ENCODE data around the gene STK32C.
"Not testable (repeated sequence)": the region's sequence is repeated elsewhere in the genome, so short reads cannot be mapped to it uniquely, and the experiment has no call there.

Gene STK32C

DNA sequence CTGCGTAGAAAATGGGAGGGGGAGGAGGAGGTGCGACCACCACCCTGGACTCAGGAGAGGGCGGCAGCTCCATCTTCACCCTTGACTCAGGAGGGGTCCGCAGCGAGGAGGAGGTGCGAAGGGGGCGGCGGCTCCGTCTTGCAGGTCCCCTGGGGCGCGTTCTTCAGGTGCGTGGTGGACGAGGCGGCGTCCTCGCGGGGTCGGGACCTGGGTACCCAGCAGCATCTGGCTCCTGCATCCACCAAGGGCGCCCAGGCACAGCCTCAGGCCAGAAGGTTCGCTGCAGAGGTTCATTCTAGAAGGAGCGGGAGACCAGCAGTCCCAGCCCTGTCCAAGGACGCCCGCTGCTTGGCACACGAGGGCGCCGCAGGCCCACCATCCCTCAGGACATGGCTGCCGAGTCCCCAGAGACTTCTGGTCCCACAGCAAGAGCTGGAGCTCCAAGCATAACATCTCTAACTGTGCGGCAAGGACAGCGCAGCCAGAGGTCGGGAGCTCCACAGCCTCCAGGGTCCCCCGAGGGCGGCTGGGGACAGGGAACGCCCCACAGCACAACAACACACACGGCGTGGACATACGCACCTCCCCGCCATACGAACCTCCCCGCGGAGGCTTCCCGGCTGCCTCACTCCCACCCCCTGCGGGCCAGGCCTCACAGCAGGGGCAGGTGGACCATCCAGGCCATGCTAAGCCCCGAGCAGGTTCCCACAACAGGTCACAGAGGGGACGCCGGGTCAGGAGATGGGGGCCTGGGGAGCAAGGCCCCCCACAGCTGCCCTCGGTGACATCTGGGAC lies 137.8 kb downstream of the STK32C start:
- DNase-seq (ENCODE audit: low read depth, low spot score): no peak

DNA sequence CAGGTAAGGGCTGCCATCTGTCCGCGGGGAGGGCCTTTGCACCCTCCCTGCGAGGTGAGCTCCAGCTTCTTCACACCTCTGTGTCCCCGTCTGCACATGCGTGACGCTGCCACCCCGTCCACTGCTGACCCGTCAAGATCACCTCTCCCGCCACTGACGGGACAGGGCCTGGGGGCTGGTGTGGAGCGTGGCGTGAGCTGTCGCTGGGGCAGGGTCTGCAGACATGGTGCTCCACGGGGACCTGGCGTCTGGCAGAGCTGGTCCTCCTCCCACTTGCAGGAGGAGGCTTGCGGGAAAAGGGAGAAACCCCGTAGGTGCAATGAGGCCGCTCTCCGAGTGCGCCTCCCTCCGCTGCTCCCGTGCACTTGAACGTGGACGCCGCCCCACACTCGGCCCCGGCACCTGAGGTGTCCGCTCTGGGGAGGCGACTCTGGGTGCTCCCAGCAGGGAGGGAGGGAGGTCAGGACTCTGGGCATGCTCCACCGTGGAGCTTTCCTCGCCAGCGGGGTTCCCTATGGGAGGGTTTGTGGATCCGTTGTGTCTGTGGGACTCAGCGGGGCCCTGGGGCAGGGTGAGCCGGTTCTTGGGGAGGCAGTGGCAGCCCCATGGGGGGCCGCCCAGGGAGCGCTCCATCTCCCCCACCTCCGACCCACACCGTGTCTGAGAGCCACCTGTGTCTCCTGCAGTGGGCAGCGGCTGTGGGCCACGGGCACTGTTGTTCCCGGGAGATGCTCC lies 138.6 kb downstream of the STK32C start:
- no peak for DNase-seq (ENCODE audit: low read depth, low spot score)
- no peak overlapping the region for H3K4me3 ChIP-seq (ENCODE audit: low read length)

More for the DNA sequence above, 137.8 kb downstream of the STK32C start:
- no peak overlapping the region for H3K4me3 ChIP-seq (ENCODE audit: low read length)

DNA sequence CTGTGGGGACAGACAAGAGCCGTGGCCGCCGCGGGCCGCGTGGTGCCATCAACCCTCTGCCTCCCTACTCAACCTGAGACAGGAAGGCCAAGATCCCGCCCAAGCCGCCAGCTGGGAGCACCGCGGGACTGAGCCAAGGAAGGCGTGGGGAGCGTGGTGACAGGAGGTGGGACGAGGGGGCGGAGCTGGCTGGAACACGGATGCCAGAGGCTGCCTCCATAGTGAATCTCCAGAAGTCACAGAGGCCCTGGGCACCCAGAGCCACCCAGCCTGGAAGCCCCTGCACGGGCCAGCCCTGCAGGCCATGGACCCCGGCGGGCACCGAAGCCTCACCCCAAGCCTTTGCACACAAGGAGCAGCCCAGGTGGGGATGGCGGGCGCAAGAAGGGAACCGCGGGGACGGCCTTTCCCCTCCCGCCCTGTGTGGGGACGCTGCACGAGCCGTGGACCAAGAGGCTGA lies 139.1 kb downstream of the STK32C start:
- H3K4me3 ChIP-seq (ENCODE audit: low read length): no peak overlapping the region
- DNase-seq (ENCODE audit: low read depth, low spot score): no peak

DNA sequence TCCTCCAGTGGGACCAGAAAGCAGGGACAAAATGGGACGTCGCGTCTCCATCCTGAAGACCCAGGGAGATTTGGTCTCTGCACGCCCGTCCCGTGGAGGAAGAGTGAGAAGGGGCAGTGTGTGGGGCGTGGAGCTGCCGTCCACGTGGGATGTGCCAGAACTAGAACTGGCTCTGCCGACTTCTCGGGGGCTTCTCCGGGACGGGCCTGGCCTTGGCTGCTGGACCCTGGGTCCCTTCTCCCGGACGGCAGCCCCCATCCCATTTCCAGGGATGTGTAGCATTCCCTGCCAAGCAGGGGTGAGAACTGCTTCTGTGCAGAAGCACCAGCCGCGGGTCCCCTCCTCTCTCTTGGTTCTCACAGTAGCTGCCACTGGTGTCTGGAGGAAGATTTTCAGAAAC lies 139.8 kb downstream of the STK32C start:
- no peak overlapping the region for H3K4me3 ChIP-seq (ENCODE audit: low read length)
- DNase-seq (ENCODE audit: low read depth, low spot score): no peak

DNA sequence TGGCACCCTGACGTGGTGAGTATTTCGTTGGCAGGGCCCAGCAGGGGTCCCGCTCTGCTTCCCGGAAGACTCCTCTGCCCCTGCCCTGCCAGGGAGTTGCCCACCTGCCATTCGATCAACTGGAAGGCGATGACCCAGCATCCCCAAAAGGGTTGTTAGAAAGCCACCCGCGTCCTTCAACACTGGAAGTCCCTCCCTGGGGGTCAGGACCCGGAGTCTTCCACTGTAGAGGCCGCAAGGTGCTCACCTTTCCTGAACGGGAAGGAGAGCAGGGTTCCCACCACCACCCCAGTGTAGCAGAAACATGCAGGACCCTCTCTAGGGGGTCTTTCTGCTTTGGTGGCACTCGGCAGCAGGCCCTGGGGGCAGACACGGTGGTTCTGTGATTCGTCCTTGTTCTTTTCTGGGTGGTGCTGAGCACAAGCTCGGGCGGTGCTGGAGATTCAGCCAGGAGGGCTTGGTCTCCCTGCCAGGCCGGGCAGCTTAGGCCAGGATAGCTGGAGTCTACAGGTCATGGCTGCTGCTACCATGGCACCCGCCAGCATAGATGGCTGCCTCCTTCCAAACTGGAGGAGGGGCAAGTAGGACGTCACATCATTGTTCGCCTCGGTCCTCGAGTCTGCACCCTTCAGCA lies 140.6 kb downstream of the STK32C start:
- no peak overlapping the region for H3K4me3 ChIP-seq (ENCODE audit: low read length)
- DNase-seq (ENCODE audit: low read depth, low spot score): no peak

DNA sequence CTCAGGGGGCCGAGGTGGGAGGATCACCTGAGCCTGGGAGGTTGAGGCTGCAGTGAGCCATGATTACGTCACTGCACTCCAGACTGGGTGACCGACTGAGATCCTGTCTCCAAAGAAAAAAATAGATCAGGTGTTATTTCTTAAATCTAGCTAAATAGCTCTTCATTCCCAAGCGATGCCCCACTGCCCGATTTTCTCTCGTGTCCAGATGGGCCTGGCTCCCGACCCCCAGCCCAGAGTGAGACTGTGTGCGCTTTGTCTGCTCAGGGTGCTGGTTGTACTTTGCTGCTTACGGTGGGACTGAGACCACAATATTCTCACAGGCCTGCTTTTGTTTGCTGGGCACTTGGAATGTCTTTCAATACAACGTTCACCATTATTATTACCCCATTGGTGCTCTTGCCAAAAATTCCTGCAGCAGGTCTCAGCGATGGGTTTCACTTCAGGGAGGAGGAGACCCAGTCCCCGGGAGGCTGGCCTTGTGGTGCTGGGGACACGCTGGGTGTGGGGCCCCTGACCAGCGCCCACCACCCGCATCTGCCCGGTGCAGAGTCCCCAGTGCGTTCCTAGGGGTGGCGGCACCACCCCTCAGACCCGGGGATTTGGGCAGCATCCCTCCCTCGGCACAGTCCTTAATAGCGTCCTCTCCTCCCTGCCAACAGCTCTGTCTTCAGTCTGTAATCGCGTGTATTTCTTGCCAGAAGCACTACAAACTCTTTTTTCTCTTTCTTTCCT lies 141.4 kb downstream of the STK32C start:
- H3K4me3 ChIP-seq (ENCODE audit: low read length): no peak overlapping the region
- no peak for DNase-seq (ENCODE audit: low read depth, low spot score)

DNA sequence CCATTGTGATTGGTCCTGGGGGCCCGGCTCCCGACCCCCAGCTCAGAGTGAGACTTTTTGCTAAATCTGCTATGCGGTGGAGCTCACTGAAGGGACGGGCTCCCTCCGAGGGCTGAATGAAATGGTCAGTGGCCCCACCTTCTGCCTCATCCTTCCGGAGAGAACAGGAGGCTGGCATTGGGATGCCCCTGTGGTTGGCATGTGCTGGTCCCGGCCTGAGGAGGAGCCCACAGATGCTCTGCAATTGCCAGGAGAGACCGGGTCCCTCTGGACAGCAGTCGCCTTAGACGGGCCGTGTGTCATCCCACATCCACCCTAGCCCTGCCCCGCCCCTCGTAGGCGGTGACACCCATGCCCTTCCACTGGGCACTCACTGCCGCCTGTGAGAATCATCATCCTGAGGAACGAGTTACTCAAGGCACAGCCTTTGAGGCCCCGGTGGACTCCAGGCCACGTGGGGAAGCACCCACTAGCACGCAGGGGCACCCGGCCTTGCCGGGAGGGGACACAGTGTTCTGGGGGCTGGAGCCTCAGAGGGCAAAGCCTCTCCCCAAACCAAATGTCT lies 142.3 kb downstream of the STK32C start:
- H3K4me3 ChIP-seq (ENCODE audit: low read length): no peak overlapping the region
- no peak for DNase-seq (ENCODE audit: low read depth, low spot score)

DNA sequence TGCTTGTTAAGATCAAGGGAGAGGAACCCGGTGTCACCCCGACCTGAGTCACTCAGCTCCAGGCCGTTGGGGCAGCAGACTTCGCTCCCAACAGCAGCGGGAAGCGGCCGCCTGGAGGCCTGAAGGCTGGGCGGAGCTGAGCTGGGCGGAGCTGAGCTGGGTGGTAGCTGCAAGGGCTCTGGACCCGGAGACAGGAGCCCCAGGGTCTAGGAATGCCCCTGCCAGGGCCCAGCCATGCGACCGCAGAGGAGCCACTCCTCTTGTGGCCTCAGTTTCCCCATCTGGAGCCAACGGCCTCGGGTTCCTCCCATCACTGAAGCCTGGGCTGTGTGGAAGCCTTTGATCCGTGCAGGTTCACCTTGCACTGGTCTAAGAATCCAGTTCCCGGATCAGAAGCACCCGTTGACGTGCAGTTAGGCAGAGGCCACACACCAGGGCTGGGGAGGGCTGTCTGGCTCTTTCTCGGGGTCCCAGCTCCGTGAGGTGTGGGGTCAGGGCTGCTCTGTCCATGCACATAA lies 142.9 kb downstream of the STK32C start:
- no peak overlapping the region for H3K4me3 ChIP-seq (ENCODE audit: low read length)
- DNase-seq (ENCODE audit: low read depth, low spot score): no peak

DNA sequence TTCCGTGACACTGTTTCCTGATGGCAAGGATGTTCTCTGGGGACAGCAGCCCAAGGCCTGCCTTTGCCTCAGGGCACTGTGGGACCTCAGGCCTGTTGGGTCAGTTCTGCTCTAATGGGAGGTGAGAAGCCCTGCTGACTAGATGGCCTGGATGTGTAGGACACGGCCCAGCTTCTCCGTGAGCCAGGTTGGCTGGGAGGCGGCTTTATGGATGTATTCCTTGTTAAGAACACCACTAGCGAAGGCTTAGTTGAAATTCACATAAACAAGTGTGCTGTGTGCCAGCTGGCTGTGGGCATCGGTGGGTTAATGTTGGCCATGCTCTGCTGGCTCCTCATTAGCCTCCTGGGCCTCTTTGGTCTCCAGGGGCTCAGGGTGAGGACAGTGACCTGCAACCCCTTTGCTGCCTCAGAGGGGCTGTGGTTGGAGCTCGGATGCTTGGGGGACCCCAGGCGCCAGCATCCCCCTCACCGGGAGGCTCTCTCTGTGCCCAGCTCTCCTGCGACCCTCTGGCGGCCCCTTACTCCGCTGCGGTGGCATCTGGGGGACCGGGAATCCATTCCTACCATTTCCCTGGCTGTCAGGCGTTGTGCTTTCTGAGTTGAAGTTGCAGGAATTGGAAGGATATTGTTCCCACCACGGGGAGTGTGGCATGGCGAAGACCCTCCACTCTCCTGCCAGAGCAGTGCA lies 143.8 kb downstream of the STK32C start:
- no peak for DNase-seq (ENCODE audit: low read depth, low spot score)
- H3K4me3 ChIP-seq (ENCODE audit: low read length): no peak overlapping the region

DNA sequence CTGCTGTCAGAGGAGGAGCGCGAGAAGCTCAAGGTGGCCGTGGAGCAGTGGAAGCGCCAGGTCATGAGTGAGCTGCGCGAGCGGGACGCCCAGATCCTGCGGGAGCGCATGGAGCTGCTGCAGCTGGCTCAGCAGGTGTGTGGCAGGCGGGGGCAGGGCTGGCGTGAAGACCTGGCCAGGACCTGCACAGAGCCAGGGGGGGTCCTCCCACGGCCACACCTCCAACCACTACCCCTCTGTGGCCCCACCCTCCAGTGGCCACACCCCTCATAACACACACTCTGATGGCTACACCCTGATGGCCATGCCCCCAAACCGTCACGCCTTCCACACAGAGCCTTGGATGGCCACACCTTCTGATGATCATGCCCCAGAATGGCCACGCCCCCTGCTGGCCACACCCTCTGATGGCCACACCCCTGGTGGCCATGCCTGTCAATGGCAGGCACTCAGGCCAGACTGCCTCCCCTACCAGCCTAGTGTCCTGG lies 144.4 kb downstream of the STK32C start:
- peak; percentile 31 for DNase-seq (ENCODE audit: low read depth, low spot score)

DNA sequence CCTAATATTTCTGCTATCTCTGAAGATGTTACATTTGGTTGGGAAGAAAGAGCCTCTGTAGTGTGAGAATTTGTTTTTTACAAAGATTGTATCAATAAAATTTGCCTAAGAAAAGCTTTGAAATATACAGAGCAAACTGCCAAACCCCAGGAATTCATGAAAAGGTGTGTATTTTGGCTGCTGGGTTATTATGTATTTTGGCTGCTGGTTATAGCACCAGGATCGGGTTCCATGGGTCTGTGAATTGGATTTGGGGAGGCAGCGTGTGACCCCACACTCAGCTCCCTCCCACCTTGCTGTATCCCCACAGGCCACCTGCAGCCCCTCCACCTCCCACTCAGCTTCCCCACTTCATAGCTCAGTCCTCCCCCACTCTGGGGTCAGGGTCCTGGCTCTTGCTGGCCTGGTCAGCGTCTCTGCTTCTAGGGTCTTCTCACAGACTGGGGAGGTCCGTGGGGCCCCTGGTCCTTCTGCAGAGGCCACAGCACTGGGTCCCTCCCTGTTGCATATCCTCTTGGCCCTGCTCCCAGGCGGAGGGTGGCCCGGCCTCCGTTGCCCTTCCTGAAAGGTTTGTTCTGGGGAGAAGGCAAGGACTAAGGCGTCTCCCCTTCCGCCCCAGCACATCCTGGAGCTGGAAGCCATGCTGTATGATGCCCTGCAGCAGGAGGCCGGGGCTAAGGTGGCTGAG lies 145.0 kb downstream of the STK32C start:
- no peak overlapping the region for H3K4me3 ChIP-seq (ENCODE audit: low read length)
- DNase-seq (ENCODE audit: low read depth, low spot score): no peak

More for the DNA sequence above, 144.4 kb downstream of the STK32C start:
- no peak overlapping the region for H3K4me3 ChIP-seq (ENCODE audit: low read length)

DNA sequence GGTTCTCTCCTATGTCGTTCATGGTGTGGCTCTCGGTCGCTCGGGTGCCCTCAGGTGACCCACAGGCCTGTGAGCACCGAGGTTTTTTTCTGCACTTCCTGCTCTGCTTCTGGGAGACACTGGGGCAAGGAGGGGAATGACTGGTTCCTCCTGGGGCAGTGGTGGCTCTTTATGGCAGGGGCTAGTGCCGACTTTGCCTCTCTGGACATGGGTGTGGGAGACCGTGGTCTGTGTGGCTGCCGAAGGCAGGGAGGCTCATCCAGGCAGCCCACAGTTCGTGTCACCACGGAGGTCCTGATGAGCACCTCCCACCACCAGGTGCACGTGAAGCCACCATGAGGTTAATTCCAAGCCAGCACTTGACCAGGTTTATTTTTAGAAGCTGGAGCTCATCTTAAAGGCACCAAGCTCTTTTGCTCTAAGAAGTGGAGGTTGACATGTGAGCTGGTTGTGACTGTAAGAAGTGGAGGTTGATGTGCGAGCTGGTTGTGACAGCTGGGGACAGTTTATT lies 145.7 kb downstream of the STK32C start:
- peak overlapping the region; percentile 5; the same call in 1 of the 2 replicates for H3K4me3 ChIP-seq (ENCODE audit: low read length)
- peak; percentile 44 for DNase-seq (ENCODE audit: low read depth, low spot score)

DNA sequence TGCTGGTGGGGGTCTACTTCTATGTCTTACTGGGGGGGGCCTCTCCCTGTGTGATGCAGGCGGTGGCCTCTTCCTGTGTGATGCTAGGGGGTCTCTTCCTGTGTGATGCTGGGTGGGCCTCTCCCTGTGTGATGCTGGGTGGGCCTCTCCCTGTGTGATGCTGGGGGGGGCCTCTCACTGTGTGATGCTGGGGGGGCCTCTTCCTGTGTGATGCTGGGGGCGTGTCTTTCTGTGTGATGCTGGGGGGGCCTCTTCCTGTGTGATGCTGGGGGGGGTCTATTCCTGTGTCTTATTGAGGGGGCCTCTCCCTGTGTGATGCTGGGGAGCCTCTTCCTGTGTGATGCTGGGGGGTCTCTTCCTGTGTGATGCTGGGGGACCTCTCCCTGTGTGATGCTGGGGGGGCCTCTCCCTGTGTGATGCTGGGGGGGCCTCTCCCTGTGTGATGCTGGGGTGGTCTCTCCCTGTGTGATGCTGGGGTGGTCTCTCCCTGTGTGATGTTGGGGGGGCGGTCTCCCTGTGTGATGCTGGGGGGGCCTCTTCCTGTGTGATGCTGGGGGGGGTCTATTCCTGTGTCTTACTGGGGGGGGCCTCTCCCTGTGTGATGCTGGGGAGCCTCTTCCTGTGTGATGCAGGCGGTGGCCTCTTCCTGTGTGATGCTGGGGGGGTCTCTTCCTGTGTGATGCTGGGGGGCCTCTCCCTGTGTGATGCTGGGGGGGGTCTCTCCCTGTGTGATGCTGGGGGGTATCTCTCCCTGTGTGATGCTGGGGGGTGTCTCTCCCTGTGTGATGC lies 146.7 kb downstream of the STK32C start:
- H3K4me3 ChIP-seq (ENCODE audit: low read length); DNase-seq (ENCODE audit: low read depth, low spot score): not testable (repeated sequence)

DNA sequence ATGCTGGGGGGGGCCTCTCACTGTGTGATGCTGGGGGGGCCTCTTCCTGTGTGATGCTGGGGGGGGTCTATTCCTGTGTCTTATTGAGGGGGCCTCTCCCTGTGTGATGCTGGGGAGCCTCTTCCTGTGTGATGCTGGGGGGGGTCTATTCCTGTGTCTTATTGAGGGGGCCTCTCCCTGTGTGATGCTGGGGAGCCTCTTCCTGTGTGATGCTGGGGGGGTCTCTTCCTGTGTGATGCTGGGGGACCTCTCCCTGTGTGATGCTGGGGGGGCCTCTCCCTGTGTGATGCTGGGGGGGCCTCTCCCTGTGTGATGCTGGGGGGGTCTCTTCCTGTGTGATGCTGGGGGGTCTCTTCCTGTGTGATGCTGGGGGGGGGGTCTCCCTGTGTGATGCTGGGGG lies 147.5 kb downstream of the STK32C start:
- not testable (repeated sequence) for H3K4me3 ChIP-seq (ENCODE audit: low read length); DNase-seq (ENCODE audit: low read depth, low spot score)

DNA sequence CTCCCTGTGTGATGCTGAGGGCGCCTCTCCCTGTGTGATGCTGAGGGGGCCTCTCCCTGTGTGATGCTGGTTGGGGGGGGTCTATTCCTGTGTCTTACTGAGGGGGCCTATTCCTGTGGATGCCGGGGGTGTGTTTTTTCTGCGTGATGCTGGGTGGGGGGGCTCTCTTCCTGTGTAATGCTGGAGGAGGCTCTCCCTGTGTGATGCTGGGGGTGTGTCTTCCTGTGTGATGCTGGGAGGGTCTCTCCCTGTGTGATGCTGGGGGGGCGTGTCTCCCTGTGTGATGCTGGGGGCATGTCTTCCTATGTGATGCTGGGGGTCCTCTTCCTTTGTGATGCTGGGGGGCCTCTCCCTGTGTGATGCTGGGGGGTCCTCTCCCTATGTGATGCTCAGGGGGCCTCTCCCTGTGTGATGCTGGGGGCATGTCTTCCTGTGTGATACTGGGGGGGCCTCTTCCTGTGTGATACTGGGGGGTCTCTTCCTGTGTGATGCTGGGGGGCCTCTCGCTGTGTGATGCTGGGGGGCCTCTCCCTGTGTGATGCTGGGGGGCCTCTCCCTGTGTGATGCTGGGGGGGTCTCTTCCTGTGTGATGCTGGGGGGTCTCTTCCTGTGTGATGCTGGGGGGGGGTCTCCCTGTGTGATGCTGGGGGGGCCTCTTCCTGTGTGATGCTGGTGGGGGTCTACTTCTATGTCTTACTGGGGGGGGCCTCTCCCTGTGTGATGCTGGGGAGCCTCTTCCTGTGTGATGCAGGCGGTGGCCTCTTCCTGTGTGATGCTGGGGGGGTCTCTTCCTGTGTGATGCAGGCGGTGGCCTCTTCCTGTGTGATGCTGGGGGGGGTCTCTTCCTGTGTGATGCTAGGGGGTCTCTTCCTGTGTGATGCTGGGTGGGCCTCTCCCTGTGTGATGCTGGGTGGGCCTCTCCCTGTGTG lies 148.2 kb downstream of the STK32C start:
- not testable (repeated sequence) for H3K4me3 ChIP-seq (ENCODE audit: low read length)
- peak; percentile 72 for DNase-seq (ENCODE audit: low read depth, low spot score)

DNA sequence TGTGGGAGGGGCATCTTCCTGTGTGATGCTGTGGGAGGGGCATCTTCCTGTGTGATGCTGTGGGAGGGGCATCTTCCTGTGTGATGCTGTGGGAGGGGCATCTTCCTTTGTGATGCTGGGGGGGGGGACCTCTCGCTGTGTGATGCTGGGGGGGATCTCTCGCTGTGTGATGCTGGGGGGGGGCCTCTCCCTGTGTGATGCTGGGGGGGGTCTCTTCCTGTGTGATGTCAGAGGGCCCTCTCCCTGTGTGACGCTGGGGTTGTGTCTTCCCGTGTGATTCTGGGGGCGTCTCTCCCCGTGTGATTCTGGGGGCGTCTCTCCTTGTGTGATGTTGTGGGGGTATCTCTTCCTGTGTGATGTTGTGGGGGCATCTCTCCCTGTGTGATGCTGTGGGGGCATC lies 148.9 kb downstream of the STK32C start:
- peak; percentile 82 for DNase-seq (ENCODE audit: low read depth, low spot score)
- H3K4me3 ChIP-seq (ENCODE audit: low read length): peak overlapping the region; percentile 15; the same call in 1 of the 2 replicates

Measured in Jurkat, Clone E6-1 (cell line).